ENCODE results near the gene DAPK2. TPM values are rescaled to one million over a fixed set of nuclear protein-coding genes. Genes with fewer than 3 reads are reported as not detected.

The DAPK2 gene
- total and polyA plus RNA-seq, 2 of the 13 experiments (the other 11 are each of a cell fraction or from before 2014, with no cell fraction given), result 0.33 to 0.63 TPM

GRCh38 chr15:63939531-63940130 is 106.7 kb downstream of the DAPK2 start (continued):
- TF ChIP-seq ZBTB40 (IDR thresholded peaks at IDR 0.05) (no peak), ZBTB40 (CRISPR knock-in tag; IDR thresholded peaks at IDR 0.05) (peak; percentile 73; the same call in 1 of the 2 replicates), PHB2 (IDR thresholded peaks at IDR 0.05; ENCODE audit: partially characterized antibody) (no peak), ZNF800 (CRISPR knock-in tag; IDR thresholded peaks at IDR 0.05) (peak; percentile 38; the same call in 1 of the 2 replicates), SOX6 (IDR thresholded peaks at IDR 0.05) (no peak), SOX6 (CRISPR knock-in tag; IDR thresholded peaks at IDR 0.05) (peak; percentile 79), HNF1B (CRISPR knock-in tag; IDR thresholded peaks at IDR 0.05) (peak; percentile 92), ZBTB14 (CRISPR knock-in tag; IDR thresholded peaks at IDR 0.05) (no peak), ZNF687 (CRISPR knock-in tag; IDR thresholded peaks at IDR 0.05) (peak; percentile 80), POLR2AphosphoS5 (IDR thresholded peaks at IDR 0.05; ENCODE audit: low read depth, low read length) (peak; percentile 68), ZNF124 (CRISPR knock-in tag; IDR thresholded peaks at IDR 0.05) (0 out of 2 replicates have a peak, but pooled peaks have one; percentile 54)

All from HepG2 (cell line).